Fibroblast of skin of abdomen (primary cell): ENCODE measurements around the gene AGXT.
A peak's percentile ranks its signal among the peaks of the same experiment; 100 is the strongest.

Experiments
- DNase-seq: peaks from one replicate; pipeline ENCODE4 v3.0.0-alpha.2; 2013

AGXT gene

GRCh38 chr2:240869956-240870875 lies 1.6 kb downstream of the AGXT start:
- no peak for DNase-seq

DNA sequence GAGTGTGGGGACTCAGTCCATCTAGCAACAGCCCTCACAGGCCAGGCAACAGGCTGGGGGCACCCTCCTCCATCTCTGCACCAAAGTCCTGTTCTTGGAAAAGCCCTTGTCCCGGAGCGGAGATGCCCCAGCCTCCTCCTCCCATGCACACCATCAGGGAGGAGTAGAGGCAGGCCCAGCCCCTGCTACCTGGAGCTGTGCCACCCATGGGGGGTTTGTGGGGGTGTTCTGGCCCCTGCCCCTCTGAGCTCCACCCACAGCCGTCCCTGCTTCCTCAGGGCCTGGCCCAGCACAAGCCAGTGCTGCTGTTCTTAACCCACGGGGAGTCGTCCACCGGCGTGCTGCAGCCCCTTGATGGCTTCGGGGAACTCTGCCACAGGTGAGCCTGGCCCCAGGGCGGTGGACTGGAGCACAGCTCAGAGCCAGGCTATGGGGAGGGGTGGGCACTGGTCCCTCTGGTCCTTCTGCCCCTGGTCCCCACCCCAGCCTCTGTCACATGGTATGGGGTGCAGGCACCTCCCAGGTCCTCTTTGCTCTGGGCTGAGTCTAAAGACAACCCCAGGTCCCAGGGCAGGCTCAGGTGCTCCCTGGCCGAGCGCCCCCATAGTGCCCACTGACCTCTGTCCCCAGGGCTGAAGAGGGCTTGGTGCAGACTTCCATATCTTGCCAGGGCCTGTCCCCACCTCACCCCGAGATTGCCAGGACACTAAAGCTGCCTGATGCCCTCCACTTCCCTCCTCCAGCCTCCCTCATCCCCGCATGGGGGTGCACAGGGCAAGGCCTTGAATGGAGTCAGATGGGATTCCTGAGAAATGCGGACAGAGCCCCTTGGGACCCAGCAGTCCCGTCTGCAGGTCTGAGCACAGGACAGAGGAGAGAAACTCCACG lies 2.7 kb downstream of the AGXT start:
- no peak for DNase-seq

GRCh38 chr2:240872317-240873097 lies 3.9 kb downstream of the AGXT start:
- no peak for DNase-seq

- DNase-seq, result no peak
Measured at GRCh38 chr2:240873098-240873788, 4.6 kb downstream of the AGXT start.

- peak; percentile 12 for DNase-seq
Measured at GRCh38 chr2:240873805-240874714, 5.4 kb downstream of the AGXT start.

DNA sequence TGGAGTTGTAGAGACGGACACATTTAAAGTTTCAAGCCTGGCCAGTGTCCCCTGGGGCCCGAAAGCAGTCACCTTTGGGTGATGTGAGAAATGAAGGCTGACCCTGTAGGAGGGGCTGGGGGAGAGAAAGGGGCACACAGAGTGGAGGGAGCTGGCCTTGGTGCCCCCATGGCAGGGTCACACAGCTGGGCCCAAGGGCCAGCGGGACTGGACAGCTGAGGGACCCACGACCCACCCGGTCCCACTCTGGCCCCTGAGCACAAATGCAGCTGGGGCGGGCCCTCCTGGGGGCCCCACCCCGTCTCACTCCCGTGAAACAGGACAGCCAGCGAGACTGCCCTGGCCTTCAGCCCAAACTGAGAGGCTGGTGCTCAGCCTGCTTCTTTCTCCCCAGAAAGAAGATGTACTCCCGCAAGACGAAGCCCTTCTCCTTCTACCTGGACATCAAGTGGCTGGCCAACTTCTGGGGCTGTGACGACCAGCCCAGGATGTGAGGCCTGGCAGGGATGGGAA lies 6.1 kb downstream of the AGXT start:
- no peak for DNase-seq

DNA sequence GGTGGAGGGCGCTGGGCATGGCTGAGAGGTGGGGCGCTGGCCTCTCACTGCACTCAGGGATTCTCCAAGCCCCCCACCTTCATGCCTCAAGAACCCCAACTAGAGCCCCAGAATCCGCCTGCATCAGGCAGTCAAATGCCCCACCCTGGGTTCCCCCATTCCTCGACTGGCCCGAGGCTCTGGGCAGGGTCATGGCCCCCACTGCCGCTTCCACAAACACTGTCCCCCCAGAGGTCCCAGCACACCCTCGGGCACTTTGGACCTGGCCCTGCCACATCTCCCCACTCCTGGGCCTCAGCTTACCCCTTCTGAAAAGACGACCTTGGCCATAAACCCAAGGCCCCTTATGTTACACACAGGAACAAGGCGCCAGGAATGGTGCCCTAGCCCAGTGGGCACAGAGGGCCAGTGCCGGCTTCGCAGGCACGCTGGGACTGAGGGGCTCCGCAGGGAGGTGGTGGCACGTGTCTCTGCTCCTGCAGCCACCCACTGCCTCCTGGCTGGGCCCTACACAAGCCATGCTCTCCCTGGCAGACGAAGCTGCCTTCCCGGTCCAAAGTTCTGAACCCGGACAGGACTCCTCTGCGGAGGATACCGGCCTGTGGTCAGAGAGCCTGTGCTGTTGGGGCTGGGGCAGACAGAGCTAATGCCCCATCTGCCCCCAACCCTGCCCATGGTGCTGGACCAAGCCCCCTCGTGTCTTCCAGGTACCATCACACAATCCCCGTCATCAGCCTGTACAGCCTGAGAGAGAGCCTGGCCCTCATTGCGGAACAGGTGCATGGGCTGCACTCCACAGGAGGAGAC lies 6.8 kb downstream of the AGXT start:
- DNase-seq, result no peak

DNA sequence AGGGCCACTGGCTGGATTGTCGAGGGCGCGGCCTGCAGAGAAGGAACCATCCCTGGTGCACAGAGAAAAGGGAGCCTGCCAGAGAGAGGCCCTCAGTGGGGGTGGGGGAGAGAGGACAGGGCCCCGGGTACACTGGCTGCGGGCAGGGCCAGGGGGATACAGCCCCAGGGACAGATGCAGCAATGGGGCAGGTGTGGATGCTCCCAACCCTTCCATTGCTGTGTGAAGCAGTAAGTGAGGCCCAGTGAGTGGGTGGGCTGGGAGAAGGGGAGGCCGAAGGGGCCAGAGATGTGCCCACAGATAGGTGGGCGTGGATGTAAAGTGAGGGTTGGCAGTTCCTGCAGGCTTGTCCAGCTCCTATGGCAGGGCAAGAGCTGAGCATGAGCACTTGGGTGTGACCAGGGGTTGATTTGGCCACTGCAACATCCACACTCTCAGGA lies 7.4 kb downstream of the AGXT start:
- DNase-seq, result no peak

- DNase-seq, result no peak
Measured at GRCh38 chr2:240876475-240877251, 8.0 kb downstream of the AGXT start.

GRCh38 chr2:240877460-240878340 lies 9.1 kb downstream of the AGXT start:
- DNase-seq, result no peak

DNA sequence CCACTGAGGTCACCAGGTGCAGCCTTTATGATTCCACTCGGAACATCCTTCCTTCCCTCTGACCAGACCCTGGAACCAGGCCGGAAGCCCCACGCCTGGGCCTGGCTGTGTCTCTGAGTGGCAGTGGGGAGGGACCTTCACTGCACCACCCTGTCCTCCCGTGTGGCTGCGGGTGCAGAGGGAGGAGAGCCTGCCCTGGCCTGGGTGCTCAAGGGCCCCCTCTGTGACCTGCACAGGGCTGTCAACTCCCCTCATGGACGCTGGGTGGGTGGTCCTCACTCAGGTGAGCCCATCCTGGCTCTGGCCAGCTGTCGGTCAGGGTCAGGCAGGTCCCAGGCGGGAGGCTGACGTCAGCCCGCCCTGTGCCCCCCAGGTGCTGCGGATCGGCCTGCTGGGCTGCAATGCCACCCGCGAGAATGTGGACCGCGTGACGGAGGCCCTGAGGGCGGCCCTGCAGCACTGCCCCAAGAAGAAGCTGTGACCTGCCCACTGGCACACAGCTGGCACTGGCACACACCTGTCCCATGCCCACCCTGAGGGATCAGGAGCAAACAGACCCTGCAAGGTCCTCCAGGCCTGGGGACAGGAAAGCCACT lies 9.8 kb downstream of the AGXT start:
- no peak for DNase-seq

DNA sequence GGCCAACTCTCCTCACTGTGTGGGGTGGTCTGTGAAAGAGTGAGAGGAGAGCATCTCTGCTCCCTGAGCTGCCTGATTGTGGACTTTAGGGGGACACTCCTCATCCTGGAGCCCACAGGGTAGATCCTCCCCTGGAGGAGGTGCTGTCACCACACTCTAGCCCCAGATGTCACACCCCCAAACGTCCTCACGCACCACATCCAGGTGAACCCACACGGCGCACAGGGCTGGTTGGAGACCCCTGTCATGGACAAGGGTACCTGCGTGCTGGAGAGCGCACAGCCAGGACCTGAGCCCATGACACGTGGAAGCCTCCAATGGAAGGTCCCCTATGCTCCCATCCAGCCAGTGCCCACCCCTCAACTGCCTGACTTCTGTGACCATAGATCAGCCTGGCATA lies 10.5 kb downstream of the AGXT start:
- DNase-seq, result no peak

GRCh38 chr2:240881913-240882312 lies 13.3 kb downstream of the AGXT start:
- no peak for DNase-seq

GRCh38 chr2:240884221-240884620 lies 15.6 kb downstream of the AGXT start:
- no peak for DNase-seq

- DNase-seq, result no peak
Measured at GRCh38 chr2:240884745-240885144, 16.1 kb downstream of the AGXT start.

- no peak for DNase-seq
Measured at GRCh38 chr2:240885566-240885965, 16.9 kb downstream of the AGXT start.

DNA sequence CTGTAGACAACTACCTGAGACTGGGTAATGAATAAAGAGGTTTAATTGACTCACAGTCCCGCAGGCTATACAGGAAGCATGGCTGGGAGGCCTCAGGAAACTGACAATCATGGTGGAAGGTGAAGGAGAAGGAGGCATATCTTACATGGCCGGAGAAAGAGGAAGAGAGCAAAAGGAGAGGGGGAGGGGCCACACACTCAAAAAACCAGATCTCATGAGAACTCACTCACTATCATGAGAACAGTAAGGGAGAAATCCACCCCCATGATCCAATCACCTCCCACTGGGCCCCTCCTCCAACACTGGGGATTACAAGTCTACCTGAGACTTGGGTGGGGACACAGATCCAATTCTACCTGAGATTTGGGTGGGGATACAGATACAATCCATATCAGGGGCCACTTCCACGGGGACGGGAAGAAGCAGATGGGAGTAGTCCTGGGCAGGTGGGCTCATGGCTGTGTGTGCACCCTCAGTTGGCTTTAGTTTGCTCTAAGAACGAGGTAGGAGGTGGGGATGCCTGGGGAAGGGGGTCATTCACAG lies 17.5 kb downstream of the AGXT start:
- no peak for DNase-seq
